GM12878 (cell line): Measurements from ENCODE around the gene NPTN. TPM values are rescaled to one million over a fixed set of nuclear protein-coding genes. Genes with fewer than 3 reads are reported as not detected.
A peak's percentile ranks its signal among the peaks of the same experiment; 100 is the strongest.

Experiments
- ATAC-seq: fragments of 200-7000 bp; cut with Tn5 transposase; 3 replicates; pipeline ENCODE4 v1.9.1; 2020; ENCODE audit warnings: mild to moderate bottlenecking, moderate library complexity
- BruUV-seq: library from RNA; stranded (reverse); fragments of 400-500 nt; replicated peaks from 2 replicates; lab custom pipeline; 2021; lab: Mats Ljungman, UMichigan
- CTCF ChIA-PET: fragments of 300-600 bp; sonication (Branson Sonifier 250); formaldehyde crosslinking; extraction: SDS; loops from one replicate; lab custom pipeline; 2021; ENCODE audit warnings: inconsistent platforms; lab: Yijun Ruan, JAX
- POLR2A ChIA-PET: fragments of 350-600 bp; formaldehyde crosslinking; extraction: SDS; loops from one replicate; lab custom pipeline; 2021; ENCODE audit warnings: inconsistent platforms; lab: Charles Lee
- RAD21 ChIA-PET: fragments of 300-600 bp; sonication (Branson Sonifier 250); formaldehyde crosslinking; loops from one replicate; lab custom pipeline; 2023; ENCODE audit warnings: antibody characterized with exemption; ENCODE audit not compliant: unreplicated experiment; lab: Charles Lee
- SMC1A ChIA-PET: fragments of 300-600 bp; sonication (Branson Sonifier 250); formaldehyde crosslinking; loops from one replicate; lab custom pipeline; 2023; ENCODE audit not compliant: unreplicated experiment, uncharacterized antibody; lab: Charles Lee
- DNase-seq: peaks from one replicate; pipeline ENCODE4 v3.0.0-alpha.2; 2011; ENCODE audit warnings: low read depth, low spot score
- FAIRE-seq: peaks from 3 replicates; lab custom pipeline; 2011; peaks lifted over from hg19 to GRCh38; lab: Jason Lieb, UNC
- H2AFZ ChIP-seq: 2 replicates; pipeline ENCODE4 v1.6.0; 2011; ENCODE audit warnings: low read depth, low read length, control low read depth; ENCODE audit not compliant: control insufficient read depth
- H3K27ac ChIP-seq: 2 replicates; pipeline ENCODE4 v1.5.1; 2011; ENCODE audit warnings: control low read depth; ENCODE audit not compliant: control insufficient read depth, insufficient read depth
- H3K27me3 ChIP-seq, 2 experiments: replicated peaks in 1 of 2; 2 replicates each; pipeline versions ENCODE4 v1.6.0 to v1.6.1; 2011; ENCODE audit warnings: low read length in 1 of 2; ENCODE audit not compliant: control insufficient read depth in 2 of 2, insufficient read depth in 2 of 2
- H3K36me3 ChIP-seq, 2 experiments: 2 replicates each; pipeline ENCODE4 v1.5.1; 2011; ENCODE audit warnings: low read length in 1 of 2; ENCODE audit not compliant: control insufficient read depth in 2 of 2, insufficient read depth in 2 of 2
- H3K4me1 ChIP-seq: 2 replicates; pipeline ENCODE4 v1.6.1; 2011; ENCODE audit warnings: mild to moderate bottlenecking, low read length, moderate library complexity, mixed read lengths; ENCODE audit not compliant: control insufficient read depth, insufficient read depth
- H3K4me2 ChIP-seq: 2 replicates; pipeline ENCODE4 v1.6.0; 2011; ENCODE audit warnings: control low read depth; ENCODE audit not compliant: control insufficient read depth, insufficient read depth
- H3K4me3 ChIP-seq: fragments of 200-600 bp; sonication (generic); 2 replicates; pipeline ENCODE4 v1.5.1; 2016
- H3K79me2 ChIP-seq: 2 replicates; pipeline ENCODE4 v1.6.0; 2011; ENCODE audit warnings: low read length; ENCODE audit not compliant: control insufficient read depth, insufficient read depth
- H3K9ac ChIP-seq: 2 replicates; pipeline ENCODE4 v1.8.0; 2011; ENCODE audit warnings: low read length, control low read depth, mixed read lengths; ENCODE audit not compliant: control insufficient read depth, insufficient read depth
- H3K9me3 ChIP-seq: replicated peaks from 3 replicates; pipeline ENCODE4 v1.5.1; 2011; ENCODE audit warnings: mild to moderate bottlenecking, low read length; ENCODE audit not compliant: control insufficient read depth, insufficient read depth
- H4K20me1 ChIP-seq: 2 replicates; pipeline ENCODE4 v1.6.0; 2011; ENCODE audit not compliant: control insufficient read depth, insufficient read depth
- ATF7 ChIP-seq: fragments of 450-650 bp; IDR thresholded peaks from 2 replicates; pipeline ENCODE4 v1.6.1; 2016; ENCODE audit warnings: low read depth, mild to moderate bottlenecking
- TCF7 ChIP-seq: IDR thresholded peaks from 2 replicates; pipeline ENCODE4 v1.6.1; 2014; ENCODE audit warnings: antibody characterized with exemption, borderline replicate concordance
- YY1 ChIP-seq: IDR thresholded peaks from 2 replicates; pipeline ENCODE4 v1.6.1; 2011; ENCODE audit warnings: low read depth, mild to moderate bottlenecking, low read length
- WGBS: methylation state at CpG from one replicate; pipeline ENCODE4 v1.1.6; 2016; ENCODE audit warnings: low lambda C conversion rate; ENCODE audit not compliant: insufficient replicate concordance, insufficient coverage; ENCODE audit errors: missing lambda C conversion rate; 5-methylcytosine and 5-hydroxymethylcytosine counted together
- in situ Hi-C: fragments of 300-500 bp; cut with MboI; formaldehyde crosslinking; loops from 9 replicates; pipeline ENCODE4 v1.14.3; 2018; ENCODE audit warnings: mixed read lengths
- intact Hi-C: fragments of 100-400 bp; cut with micrococcal nuclease; formaldehyde crosslinking; loops from one replicate; pipeline ENCODE4 v1.14.2; 2022; ENCODE audit not compliant: unreplicated experiment
- polyA plus RNA-seq, 11 experiments: library from polyadenylated mRNA; depleted of rRNA in 4 of 11; unstranded in 6 of 11; stranded (reverse) in 5 of 11; fragments of >200 nt; fragmentation: Nextera tagmentation in 4 of 11; fragmentation: Illumina TruSeq in 1 of 11; extraction: Ambion mirVana in 4 of 11; extraction: Trizol in 1 of 11; gene quantifications; 1 replicate in 1 of 11; 2 replicates in 10 of 11; pipeline versions ENCODE4 v1.2.1 to v1.2.3, GENCODE V29; 2011 to 2016; ENCODE audit warnings: inconsistent platforms in 2 of 11, missing spikeins in 2 of 11, low read depth in 1 of 11
- total RNA-seq, 4 experiments: library from RNA; depleted of rRNA in 3 of 4; stranded (reverse); fragments of >200 nt in 3 of 4; fragmentation: Illumina TruSeq in 1 of 4; extraction: Trizol in 1 of 4; gene quantifications; 2 replicates each; pipeline versions ENCODE4 v1.2.1 to v1.2.3, GENCODE V29; 2013 to 2021
- TF ChIP-seq, protein P1 (sequence below): fragments of 450-650 bp; formaldehyde crosslinking; IDR thresholded peaks from 2 replicates; pipeline ENCODE4 v1.5.0; 2022; ENCODE audit warnings: mild to moderate bottlenecking, missing genetic modification characterization
- TF ChIP-seq, protein P2 (sequence below): fragments of 450-650 bp; IDR thresholded peaks from 2 replicates; pipeline ENCODE4 v1.6.1; 2016; ENCODE audit warnings: mild to moderate bottlenecking

NPTN gene
- total and polyA plus RNA-seq, 10 of the 15 experiments (the other 5 are each of a cell fraction or from before 2014, with no cell fraction given): 17.8 to 79.1 (median 41.7) TPM

DNA sequence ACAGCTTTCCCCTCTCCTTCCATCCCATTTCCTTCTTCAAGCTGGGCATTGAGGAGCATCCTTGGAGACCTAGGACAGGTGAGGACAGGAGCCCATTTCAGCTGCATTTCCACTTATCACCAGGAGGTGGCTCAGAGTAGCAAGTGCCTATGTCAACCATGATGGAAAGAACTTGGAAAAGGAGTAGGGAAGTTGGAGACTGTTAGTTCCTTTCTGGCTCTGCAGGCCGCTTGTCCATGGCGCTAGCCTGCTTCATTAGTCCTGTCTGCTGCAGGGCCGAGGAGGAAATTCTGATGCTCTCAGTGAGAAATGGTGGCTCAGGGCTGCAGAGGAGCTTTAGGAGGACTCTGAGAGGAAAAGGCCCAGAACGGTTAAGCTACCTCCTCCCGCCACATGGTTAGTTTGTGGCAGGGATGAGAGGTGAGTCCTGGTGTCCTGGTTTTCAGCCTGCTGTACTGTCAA is 44.0 kb upstream of the NPTN start (continued):
- TF ChIP-seq, protein P1, sequence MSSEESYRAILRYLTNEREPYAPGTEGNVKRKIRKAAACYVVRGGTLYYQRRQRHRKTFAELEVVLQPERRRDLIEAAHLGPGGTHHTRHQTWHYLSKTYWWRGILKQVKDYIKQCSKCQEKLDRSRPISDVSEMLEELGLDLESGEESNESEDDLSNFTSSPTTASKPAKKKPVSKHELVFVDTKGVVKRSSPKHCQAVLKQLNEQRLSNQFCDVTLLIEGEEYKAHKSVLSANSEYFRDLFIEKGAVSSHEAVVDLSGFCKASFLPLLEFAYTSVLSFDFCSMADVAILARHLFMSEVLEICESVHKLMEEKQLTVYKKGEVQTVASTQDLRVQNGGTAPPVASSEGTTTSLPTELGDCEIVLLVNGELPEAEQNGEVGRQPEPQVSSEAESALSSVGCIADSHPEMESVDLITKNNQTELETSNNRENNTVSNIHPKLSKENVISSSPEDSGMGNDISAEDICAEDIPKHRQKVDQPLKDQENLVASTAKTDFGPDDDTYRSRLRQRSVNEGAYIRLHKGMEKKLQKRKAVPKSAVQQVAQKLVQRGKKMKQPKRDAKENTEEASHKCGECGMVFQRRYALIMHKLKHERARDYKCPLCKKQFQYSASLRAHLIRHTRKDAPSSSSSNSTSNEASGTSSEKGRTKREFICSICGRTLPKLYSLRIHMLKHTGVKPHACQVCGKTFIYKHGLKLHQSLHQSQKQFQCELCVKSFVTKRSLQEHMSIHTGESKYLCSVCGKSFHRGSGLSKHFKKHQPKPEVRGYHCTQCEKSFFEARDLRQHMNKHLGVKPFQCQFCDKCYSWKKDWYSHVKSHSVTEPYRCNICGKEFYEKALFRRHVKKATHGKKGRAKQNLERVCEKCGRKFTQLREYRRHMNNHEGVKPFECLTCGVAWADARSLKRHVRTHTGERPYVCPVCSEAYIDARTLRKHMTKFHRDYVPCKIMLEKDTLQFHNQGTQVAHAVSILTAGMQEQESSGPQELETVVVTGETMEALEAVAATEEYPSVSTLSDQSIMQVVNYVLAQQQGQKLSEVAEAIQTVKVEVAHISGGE (CRISPR knock-in tag): no peak
- peak; percentile 82 for TF ChIP-seq YY1

DNA sequence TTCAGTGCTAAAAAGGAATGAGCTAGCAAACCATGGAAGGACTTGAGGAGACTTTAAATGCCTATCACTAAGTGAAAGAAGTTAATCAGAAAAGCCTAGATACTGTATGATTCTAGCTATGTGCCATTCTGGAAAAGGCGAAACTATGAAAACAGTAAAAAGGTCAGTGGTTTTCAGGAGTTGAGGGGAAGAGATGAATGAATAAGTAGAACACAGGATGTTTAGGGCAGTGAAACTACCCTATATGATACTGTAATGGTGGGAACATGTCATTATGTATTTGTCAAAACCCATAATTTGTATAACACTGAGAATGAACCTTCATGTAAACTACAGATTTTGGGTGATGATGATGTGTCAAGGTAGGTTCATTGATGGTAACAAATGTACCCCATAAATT is 41.4 kb upstream of the NPTN start:
- ChIA-PET RAD21 (no interaction called here), POLR2A (no interaction called here), SMC1A (no interaction called here), CTCF (interaction anchor here (0.6 to 3.0 kb wide), 6 partner anchors 23 to 108 kb away, joined by 3 to 8 read pairs (median 4); no protein-coding TSS in a partner anchor)
- H3K4me3 ChIP-seq: no peak overlapping the region
- 29% methylated on average over 1 of the region's 1 CpG for WGBS
- H3K9me3 ChIP-seq: no peaks in the 10 kb centered on the region
- intact Hi-C loops: no loop called here
- no peaks in the 10 kb centered on the region for H3K36me3 ChIP-seq
- no peak overlapping the region for H2AFZ ChIP-seq
- H3K4me1 ChIP-seq: no peaks in the 10 kb centered on the region
- no peak for FAIRE-seq
- H3K9ac ChIP-seq: no peak overlapping the region
- no TSS peak for BruUV-seq
- no peak for ATAC-seq
- H4K20me1 ChIP-seq: no peaks in the 10 kb centered on the region
- peaks cover 2 to 3% of the 10 kb centered on the region in 2 experiments; a peak in 3 of 4 replicates for H3K27me3 ChIP-seq
- no peak for DNase-seq
- H3K27ac ChIP-seq: no peak overlapping the region
- no peaks in the 10 kb centered on the region for H3K79me2 ChIP-seq
- no peak overlapping the region for H3K4me2 ChIP-seq
- no peak for TF ChIP-seq ATF7
- TF ChIP-seq, protein P2, sequence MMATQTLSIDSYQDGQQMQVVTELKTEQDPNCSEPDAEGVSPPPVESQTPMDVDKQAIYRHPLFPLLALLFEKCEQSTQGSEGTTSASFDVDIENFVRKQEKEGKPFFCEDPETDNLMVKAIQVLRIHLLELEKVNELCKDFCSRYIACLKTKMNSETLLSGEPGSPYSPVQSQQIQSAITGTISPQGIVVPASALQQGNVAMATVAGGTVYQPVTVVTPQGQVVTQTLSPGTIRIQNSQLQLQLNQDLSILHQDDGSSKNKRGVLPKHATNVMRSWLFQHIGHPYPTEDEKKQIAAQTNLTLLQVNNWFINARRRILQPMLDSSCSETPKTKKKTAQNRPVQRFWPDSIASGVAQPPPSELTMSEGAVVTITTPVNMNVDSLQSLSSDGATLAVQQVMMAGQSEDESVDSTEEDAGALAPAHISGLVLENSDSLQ: no peak
- no peak for TF ChIP-seq TCF7
- in situ Hi-C loops: no loop called here
